ENCODE results near the gene TLR8.
A peak's percentile ranks its signal among the peaks of the same experiment; 100 is the strongest.
"Not testable (repeated sequence)": the region's sequence is repeated elsewhere in the genome, so short reads cannot be mapped to it uniquely, and the experiment has no call there.

The TLR8 gene

DNA sequence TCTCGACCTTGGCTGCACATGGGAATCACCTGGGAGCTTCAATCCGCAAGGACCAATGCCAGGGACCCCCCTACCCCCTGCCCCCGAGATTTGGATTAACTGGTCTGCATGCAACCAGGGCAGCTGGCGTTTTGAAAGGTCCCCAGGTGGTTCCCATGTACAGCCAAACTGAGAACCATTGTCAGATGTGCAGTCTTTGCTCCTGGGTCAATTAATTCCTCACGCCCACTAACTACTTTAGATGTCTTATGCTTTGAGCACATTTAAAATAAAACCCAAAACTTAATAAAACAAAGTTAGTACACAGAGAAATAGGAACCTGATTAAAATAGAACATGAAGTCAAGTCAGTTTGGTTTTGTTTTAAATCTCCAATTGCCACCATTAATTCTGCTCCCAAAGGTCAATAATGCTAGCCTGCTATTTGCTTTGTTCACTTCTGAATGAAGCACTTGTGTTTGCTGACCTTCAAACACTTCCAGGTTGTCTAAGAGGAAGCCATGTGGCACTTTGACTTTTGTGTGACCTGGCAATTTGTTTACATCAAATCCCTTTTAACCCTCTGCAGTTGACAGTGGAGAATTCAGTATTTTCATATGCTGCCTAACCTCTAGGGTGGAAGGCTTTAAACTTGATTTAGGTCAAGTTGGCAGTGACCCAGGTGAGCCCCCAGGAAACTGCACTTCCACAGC, 41.3 kb downstream of the TLR8 start:
- peak; percentile 29 for DNase-seq

- no peak for DNase-seq
These were observed 42.1 kb downstream of the TLR8 start for GRCh38 chrX:12948495-12948894.

DNA sequence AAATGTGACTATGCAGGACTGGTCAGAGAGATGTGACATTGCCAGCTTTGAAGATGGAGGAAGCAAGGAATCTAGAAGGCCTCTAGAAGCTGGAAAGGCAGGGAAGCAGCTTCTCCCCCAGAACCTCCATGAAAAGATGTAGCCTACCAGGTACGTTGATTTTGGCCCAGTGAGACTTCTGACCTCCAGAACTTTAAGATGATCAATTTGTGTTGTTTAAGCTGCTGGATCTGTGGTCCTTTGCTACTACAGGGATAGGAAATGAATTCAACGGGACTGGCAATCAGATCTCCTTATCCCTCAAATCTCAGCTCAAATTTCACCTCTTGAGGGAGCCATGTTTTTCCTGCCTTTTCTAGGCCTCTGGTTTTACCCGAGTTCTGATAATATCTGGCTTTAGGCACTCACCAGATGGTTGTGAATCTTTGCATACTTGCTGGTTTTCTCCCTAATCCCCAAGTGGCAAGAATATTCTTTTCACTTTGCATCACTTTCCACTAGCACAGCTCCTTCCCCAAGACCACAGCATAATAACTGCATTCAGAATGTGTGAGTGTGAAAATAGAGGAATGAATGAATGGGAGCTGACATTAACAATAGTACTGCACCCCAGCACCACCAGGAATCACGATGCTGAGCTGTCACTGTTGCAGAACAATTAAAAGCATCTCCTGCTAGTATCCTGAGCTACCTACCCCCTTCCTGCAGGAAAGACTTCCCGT, 42.9 kb downstream of the TLR8 start:
- no peak for DNase-seq

- peak; percentile 3 for DNase-seq
These were observed 43.7 kb downstream of the TLR8 start for GRCh38 chrX:12949927-12950656.

DNA sequence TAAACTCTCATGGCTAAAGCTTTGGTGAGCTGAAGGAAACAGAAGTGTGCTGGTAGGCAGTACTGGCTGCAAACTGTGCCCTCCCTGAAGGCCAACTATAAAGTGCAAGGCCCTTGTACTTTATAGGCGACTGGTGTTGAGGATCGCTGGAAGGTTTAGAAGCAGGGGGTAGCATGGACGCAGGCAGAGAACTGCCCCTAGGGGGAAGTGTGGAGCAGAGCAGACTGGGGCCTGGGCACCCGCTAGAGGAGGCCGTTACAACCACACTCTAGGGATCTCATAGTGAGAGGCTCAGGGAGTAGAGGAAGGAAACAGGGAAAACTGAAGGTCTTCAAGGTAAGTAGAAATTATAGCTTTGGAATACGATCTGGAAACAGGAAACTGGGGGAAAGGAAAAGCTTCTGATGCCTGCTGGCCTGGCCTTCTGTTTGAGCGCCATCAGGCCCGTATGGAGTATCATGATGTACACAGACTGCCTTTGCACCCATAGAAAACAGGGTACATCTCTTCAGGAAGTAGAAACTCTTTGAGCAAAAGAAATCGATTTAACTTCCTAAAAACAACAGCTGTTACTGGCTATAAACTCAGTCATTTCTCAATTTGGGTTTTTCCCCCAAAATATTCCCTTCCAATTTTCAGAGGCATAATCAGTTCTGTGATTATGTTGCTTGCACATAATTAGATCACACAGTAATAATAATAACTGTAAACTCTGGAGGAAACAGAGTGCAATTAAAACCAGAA, 44.6 kb downstream of the TLR8 start:
- no peak for DNase-seq

DNA sequence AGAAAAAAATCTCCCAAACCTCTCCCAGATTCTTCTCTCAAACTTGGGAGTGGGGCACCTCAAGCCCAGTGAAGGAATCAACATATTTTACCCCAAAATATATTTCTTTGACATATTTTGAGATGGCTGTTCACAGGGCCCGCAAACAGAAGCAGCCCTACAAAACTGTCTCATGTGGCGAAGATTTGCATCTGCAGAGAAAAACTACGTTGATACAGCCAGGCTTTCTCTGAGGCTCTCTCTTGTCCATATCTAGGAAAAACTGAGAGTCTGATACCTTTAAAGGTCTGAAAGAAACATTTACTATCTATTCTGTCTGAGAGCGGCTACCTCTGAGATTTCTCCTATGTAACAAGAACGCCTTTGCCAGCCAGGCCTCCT, 45.2 kb downstream of the TLR8 start:
- no peak for DNase-seq

GRCh38 chrX:12953420-12953819, 47.0 kb downstream of the TLR8 start:
- no peak for DNase-seq

DNA sequence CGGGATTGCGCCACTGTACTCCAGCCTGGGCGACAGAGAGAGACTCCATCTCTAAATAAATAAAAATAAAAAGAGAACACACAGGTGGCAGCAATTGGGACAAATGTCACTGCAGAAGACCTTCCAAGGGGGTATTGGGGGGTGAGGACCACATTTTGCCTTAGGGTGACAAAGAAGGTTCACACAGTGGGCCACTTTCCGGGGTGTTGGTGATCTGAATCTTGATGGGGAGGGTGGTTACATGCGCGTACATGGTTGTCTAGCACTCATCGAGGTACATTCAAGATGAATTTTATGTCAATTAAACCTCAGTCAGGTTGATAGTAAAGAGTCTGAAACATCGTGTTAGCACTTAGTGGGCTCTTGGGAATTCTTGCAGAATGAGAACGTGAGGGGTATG, 48.0 kb downstream of the TLR8 start:
- DNase-seq: no peak

DNA sequence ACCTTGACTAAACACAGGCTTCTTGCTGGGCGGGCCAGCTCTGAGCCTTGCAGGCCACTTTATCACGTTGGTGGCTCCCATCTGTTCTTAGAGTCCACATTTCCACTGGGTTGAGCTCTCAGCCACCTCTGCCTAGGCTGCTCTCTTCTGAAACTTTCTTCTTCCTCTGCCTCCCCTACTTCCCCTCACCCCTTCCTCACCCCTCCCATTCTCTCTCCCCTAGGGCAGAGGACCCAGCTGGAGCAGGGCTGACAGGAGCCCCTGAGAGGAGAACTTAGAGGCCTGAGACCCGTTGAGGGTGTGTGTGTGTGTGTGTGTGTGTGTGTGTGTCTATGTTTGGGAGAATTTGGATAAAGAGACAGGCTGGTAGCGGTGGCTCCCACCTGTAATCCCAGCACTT, 48.6 kb downstream of the TLR8 start:
- no peak for DNase-seq

- peak; percentile 33 for DNase-seq
These were observed 49.7 kb downstream of the TLR8 start for GRCh38 chrX:12955882-12956703.

- DNase-seq: no peak
These were observed 50.5 kb downstream of the TLR8 start for GRCh38 chrX:12956704-12957534.

- DNase-seq: no peak
These were observed 51.6 kb downstream of the TLR8 start for GRCh38 chrX:12958059-12958458.

- no peak for DNase-seq
These were observed 52.0 kb downstream of the TLR8 start for GRCh38 chrX:12958461-12958860.

GRCh38 chrX:12961196-12961718, 54.8 kb downstream of the TLR8 start:
- no peak for DNase-seq

DNA sequence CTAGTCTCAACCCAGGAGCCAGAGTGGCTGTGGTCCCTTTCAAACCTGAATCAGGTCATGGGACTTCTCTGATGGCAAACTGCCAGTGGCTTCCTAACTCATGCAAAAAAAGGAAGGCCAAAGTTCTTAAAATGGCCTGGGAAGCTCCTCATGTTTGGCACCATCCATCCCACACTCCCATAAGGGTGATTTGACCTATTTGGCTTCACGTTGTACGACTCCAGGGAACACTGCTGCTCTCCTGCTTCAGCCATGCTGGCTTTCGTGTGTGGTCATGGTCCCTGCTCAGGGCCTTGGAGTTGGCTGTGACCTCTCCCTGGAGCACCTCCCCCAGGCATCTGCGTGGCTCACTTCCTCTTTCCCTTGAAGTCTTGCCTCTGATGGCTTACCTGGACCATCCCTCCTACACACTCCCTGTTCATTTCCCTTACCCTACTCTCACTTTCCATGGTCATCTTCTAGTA, 55.7 kb downstream of the TLR8 start:
- no peak for DNase-seq

DNA sequence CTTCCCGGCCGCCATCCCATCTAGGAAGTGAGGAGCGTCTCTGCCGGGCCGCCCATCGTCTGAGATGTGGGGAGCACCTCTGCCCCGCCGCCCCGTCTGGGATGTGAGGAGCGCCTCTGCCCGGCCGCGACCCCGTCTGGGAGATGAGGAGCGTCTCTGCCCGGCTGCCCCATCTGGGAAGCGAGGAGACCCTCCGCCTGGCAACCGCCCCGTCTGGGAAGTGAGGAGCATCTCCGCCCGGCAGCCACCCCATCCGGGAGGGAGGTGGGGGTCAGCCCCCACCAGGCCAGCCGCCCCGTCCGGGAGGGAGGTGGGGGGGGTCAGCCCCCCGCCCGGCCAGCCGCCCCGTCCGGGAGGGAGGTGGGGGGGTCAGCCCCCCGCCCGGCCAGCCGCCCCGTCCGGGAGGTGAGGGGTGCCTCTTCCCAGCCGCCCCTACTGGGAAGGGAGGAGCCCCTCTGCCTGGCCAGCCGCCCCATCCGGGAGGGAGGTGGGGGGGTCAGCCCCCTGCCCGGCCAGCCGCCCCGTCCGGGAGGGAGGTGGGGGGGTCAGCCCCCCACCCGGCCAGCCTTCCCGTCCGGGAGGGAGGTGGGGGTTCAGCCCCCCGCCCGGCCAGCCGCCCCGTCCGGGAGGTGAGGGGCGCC, 56.9 kb downstream of the TLR8 start:
- DNase-seq: not testable (repeated sequence)

GRCh38 chrX:12965131-12965940, 58.9 kb downstream of the TLR8 start:
- DNase-seq: no peak

GRCh38 chrX:12966151-12966550, 59.7 kb downstream of the TLR8 start:
- DNase-seq: no peak

DNA sequence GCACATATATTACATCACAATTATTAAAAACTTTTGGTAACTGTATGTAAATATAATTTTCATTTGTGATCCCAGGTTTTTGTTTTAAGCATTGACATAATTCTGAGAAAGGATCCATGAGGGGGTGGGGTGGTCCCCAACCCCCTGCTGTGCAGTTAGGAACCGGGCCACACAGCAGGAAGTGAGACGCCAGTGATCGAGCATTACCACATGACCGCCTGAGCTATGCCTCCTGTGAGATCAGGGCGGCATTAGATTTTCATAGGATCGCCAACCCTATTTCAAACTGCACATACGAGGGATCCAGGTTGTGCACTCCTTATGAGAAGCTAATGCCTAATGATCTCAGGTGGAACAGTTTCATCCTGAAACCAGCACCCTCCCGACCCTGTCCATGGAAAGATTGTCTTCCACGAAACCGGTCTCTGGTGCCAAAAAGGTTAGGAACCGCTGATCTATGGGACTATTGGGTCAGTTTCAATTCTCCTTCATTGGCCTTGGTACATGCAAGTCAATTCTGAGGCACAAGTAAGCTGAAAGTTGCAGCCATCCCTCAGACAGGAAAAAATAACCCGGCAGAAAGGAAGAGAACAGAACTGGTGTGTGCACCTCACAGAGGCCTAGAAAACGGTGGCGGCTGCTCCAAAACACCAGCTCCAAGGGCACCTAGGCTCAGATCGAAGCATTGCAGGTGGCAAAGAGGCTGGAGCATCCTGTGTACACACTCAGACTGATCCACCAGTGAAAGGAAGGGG, 61.5 kb downstream of the TLR8 start:
- no peak for DNase-seq

Measured in SHP77 treated with DMSO at 0.1 percent for 48 hours (cell line).